ENCODE data around the gene RASGRP3. TPM values are rescaled to one million over a fixed set of nuclear protein-coding genes. Genes with fewer than 3 reads are reported as not detected.
A peak's percentile ranks its signal among the peaks of the same experiment; 100 is the strongest.

The RASGRP3 gene
- total RNA-seq, 1 donor: 12.1 TPM

GRCh38 chr2:33586766-33587165 is 110.3 kb downstream of the RASGRP3 start:
- no peak overlapping the region for H3K4me3 ChIP-seq (ENCODE audit: low read depth, low read length)
- DNase-seq (ENCODE audit: low read depth): no peak
- no peak for TF ChIP-seq CTCF (IDR thresholded peaks at IDR 0.05; ENCODE audit: insufficient read depth, low read depth, low read length)

- no peak overlapping the region for H3K4me3 ChIP-seq (ENCODE audit: low read depth, low read length)
- no peak for TF ChIP-seq CTCF (IDR thresholded peaks at IDR 0.05; ENCODE audit: insufficient read depth, low read depth, low read length)
- DNase-seq (ENCODE audit: low read depth): no peak
Observed at GRCh38 chr2:33588232-33588631, 111.8 kb downstream of the RASGRP3 start.

GRCh38 chr2:33589444-33589843 is 113.0 kb downstream of the RASGRP3 start:
- TF ChIP-seq CTCF (IDR thresholded peaks at IDR 0.05; ENCODE audit: insufficient read depth, low read depth, low read length): no peak
- H3K4me3 ChIP-seq (ENCODE audit: low read depth, low read length): no peak overlapping the region
- DNase-seq (ENCODE audit: low read depth): peak; percentile 55

GRCh38 chr2:33595385-33595784 is 118.9 kb downstream of the RASGRP3 start:
- no peak overlapping the region for H3K4me3 ChIP-seq (ENCODE audit: low read depth, low read length)
- no peak for DNase-seq (ENCODE audit: low read depth)
- TF ChIP-seq CTCF (IDR thresholded peaks at IDR 0.05; ENCODE audit: insufficient read depth, low read depth, low read length): no peak

- TF ChIP-seq CTCF (IDR thresholded peaks at IDR 0.05; ENCODE audit: insufficient read depth, low read depth, low read length): no peak
- H3K4me3 ChIP-seq (ENCODE audit: low read depth, low read length): no peak overlapping the region
- DNase-seq (ENCODE audit: low read depth): no peak
Observed at GRCh38 chr2:33597026-33597425, 120.6 kb downstream of the RASGRP3 start.

GRCh38 chr2:33598561-33599174 is 122.2 kb downstream of the RASGRP3 start:
- DNase-seq (ENCODE audit: low read depth): peak; percentile 68
- peak overlapping the region; percentile 81 for H3K4me3 ChIP-seq (ENCODE audit: low read depth, low read length)
- TF ChIP-seq CTCF (IDR thresholded peaks at IDR 0.05; ENCODE audit: insufficient read depth, low read depth, low read length): no peak
